A673 (cell line): ENCODE measurements around the gene PKN3. TPM values are rescaled to one million over a fixed set of nuclear protein-coding genes. Genes with fewer than 3 reads are reported as not detected.

ENCODE experiments used
- BruUV-seq: library from RNA; stranded (reverse); fragments of 400-500 nt; replicated peaks from 2 replicates; lab custom pipeline; 2021; lab: Mats Ljungman, UMichigan
- CTCF ChIA-PET: fragments of 300-600 bp; sonication (Branson Sonifier 250); formaldehyde crosslinking; loops from one replicate; lab custom pipeline; 2022; ENCODE audit warnings: antibody characterized with exemption; lab: Charles Lee
- POLR2A ChIA-PET: fragments of 300-600 bp; sonication (Branson Sonifier 250); formaldehyde crosslinking; loops from one replicate; lab custom pipeline; 2022; ENCODE audit warnings: antibody characterized with exemption; ENCODE audit not compliant: low non-redundant PET; lab: Charles Lee
- DNase-seq: peaks from one replicate; pipeline ENCODE4 v3.0.0-alpha.2; 2015; ENCODE audit warnings: low spot score
- H3K27ac ChIP-seq: fragments of 200-600 bp; sonication (generic); 2 replicates; pipeline ENCODE4 v1.5.1; 2016; ENCODE audit warnings: mixed run types, low read depth, mild to moderate bottlenecking, mixed read lengths, antibody characterized with exemption, low read length; ENCODE audit not compliant: poor library complexity, severe bottlenecking
- H3K27me3 ChIP-seq: fragments of 200-600 bp; sonication (generic); replicated peaks from 2 replicates; pipeline ENCODE4 v1.6.1; 2017; ENCODE audit warnings: mixed run types, low read depth, mild to moderate bottlenecking, mixed read lengths, antibody characterized with exemption, low read length; ENCODE audit not compliant: insufficient read depth, poor library complexity
- H3K36me3 ChIP-seq: fragments of 200-600 bp; sonication (generic); 2 replicates; pipeline ENCODE4 v1.6.1; 2016; ENCODE audit warnings: mixed run types, mild to moderate bottlenecking, mixed read lengths, antibody characterized with exemption, low read length; ENCODE audit not compliant: insufficient read depth, poor library complexity, severe bottlenecking
- H3K4me1 ChIP-seq: fragments of 200-600 bp; sonication (generic); 2 replicates; pipeline ENCODE4 v1.6.1; 2017; ENCODE audit warnings: mixed run types, mild to moderate bottlenecking, mixed read lengths, antibody characterized with exemption, low read length; ENCODE audit not compliant: insufficient read depth, poor library complexity, severe bottlenecking
- H3K4me3 ChIP-seq: fragments of 200-600 bp; sonication (generic); 2 replicates; pipeline ENCODE4 v1.5.1; 2016; ENCODE audit warnings: low read depth, mixed run types, mild to moderate bottlenecking, mixed read lengths, low read length; ENCODE audit not compliant: poor library complexity, severe bottlenecking
- H3K9me3 ChIP-seq: fragments of 200-600 bp; sonication (generic); 2 replicates; pipeline ENCODE4 v1.6.1; 2016; ENCODE audit warnings: mixed run types, low read depth, mild to moderate bottlenecking, mixed read lengths, antibody characterized with exemption, low read length; ENCODE audit not compliant: poor library complexity, severe bottlenecking
- EZH2 ChIP-seq: fragments of 200-600 bp; sonication (generic); IDR thresholded peaks from 2 replicates; pipeline ENCODE4 v1.6.1; 2017; ENCODE audit warnings: borderline replicate concordance, low read depth, mild to moderate bottlenecking, mixed read lengths, antibody characterized with exemption, low read length; ENCODE audit not compliant: poor library complexity, severe bottlenecking
- intact Hi-C: fragments of 100-400 bp; cut with micrococcal nuclease; formaldehyde crosslinking; loops from one replicate; pipeline ENCODE4 v1.10.0; 2022; ENCODE audit not compliant: unreplicated experiment
- total RNA-seq: library from RNA; stranded (reverse); gene quantifications from 2 replicates; pipeline ENCODE4 v1.2.3, GENCODE V29; 2021
- TF ChIP-seq, protein P1 (sequence below): fragments of 300-800, 200-600 bp; sonication (generic); conservative IDR thresholded peaks from 2 replicates; pipeline ENCODE4 v1.5.1; 2017; ENCODE audit warnings: low read depth, mild to moderate bottlenecking, antibody characterized with exemption, low read length, moderate library complexity, mixed read lengths

PKN3 gene
- total RNA-seq, 1 experiment from 2014 or later = 12.3 TPM

DNA sequence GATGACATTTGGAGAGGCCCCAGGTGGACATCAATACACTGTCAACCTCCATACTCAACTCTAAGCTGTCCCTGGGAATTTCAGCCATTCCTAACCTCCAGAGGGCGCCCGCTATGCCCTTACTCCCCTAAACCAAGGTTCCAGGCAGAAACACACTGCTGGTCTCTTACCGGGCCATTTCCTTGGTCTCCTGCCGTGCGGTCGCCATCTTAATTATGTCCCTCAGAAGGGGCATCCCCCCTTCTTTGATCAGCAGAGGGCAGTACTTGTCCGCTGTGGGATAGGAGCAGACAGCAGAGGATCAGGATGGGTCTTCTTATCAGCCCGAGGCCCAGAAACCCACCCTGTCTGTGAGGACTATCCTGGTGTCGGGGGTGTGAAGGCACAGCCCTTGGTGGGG is 31.0 kb downstream of the PKN3 start:
- intact Hi-C loops = loop anchor here (5.0 kb wide), 1 partner anchor 194 kb away; no protein-coding TSS in a partner anchor
- no peaks in the 10 kb centered on the region for H3K36me3 ChIP-seq
- BruUV-seq = no TSS peak

DNA sequence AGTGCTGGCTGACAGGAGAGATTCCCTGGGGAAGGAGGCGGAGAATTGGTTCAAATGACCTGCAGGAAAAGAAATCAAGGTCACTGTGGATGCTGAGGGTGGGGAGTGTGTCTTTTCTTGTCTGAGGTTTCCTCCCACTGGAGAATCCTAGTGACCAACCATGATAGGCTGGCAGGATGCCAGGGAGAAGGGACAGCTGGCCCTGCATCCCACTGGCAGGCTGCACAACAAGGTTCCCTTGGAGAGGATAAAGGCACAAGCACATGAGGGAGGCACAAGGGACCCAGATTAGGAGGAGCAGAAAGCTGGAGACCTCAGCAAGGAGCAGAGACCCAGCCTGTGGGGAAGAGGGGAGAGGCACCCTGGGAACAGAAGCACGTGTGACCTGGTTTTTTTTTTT is 33.1 kb downstream of the PKN3 start:
- POLR2A ChIA-PET = no interaction called here
- Histone ChIP-seq H3K4me3 (no peak overlapping the region), H3K9me3 (no peaks in the 10 kb centered on the region), H3K36me3 (no peaks in the 10 kb centered on the region), H3K27ac (no peak overlapping the region), H3K27me3 (no peaks in the 10 kb centered on the region), H3K4me1 (no peaks in the 10 kb centered on the region)
- no peak for TF ChIP-seq EZH2
- TF ChIP-seq, protein P1, sequence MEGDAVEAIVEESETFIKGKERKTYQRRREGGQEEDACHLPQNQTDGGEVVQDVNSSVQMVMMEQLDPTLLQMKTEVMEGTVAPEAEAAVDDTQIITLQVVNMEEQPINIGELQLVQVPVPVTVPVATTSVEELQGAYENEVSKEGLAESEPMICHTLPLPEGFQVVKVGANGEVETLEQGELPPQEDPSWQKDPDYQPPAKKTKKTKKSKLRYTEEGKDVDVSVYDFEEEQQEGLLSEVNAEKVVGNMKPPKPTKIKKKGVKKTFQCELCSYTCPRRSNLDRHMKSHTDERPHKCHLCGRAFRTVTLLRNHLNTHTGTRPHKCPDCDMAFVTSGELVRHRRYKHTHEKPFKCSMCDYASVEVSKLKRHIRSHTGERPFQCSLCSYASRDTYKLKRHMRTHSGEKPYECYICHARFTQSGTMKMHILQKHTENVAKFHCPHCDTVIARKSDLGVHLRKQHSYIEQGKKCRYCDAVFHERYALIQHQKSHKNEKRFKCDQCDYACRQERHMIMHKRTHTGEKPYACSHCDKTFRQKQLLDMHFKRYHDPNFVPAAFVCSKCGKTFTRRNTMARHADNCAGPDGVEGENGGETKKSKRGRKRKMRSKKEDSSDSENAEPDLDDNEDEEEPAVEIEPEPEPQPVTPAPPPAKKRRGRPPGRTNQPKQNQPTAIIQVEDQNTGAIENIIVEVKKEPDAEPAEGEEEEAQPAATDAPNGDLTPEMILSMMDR = no peak
- intact Hi-C loops = no loop called here
- DNase-seq = no peak
- no TSS peak for BruUV-seq
- CTCF ChIA-PET = no interaction called here

More for the DNA sequence above, 31.0 kb downstream of the PKN3 start:
- peak overlapping the region; percentile 35 for H3K27ac ChIP-seq
- peak; percentile 95 for DNase-seq
- POLR2A ChIA-PET = interaction anchor here (0.7 kb wide), 2 partner anchors 97 to 251 kb away, joined by 3 read pairs; partner anchors contain the start of gene SPOUT1
- CTCF ChIA-PET = no interaction called here
- H3K4me3 ChIP-seq = no peak overlapping the region
- H3K27me3 ChIP-seq = no peaks in the 10 kb centered on the region
- H3K4me1 ChIP-seq = peaks cover 10% of the 10 kb centered on the region
- no peaks in the 10 kb centered on the region for H3K9me3 ChIP-seq
- TF ChIP-seq EZH2 = no peak
- TF ChIP-seq, protein P1 = peak; percentile 93

DNA sequence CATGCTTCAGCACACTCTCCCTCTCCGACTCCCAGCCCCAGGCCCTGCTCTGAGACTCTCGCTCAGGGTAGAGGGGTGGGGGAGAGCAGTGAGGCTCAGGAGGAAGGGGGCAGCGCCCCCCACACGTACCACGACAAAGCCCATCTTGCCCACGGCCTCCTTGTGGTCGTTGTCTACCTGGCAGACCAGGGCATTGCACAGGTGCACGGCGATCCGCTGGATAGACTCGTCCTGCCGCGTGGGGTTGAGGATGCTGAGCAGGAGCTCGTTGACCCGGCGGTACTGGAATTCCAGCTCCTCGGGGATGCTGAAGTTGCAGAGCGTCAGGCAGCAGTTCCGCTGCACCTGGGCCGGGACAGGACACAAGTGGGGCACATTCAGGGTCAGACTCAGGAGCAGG is 40.1 kb downstream of the PKN3 start:
- TF ChIP-seq, protein P1 = no peak
- no peak overlapping the region for H3K27ac ChIP-seq
- H3K4me3 ChIP-seq = no peak overlapping the region
- DNase-seq = no peak
- H3K36me3 ChIP-seq = no peaks in the 10 kb centered on the region
- no peaks in the 10 kb centered on the region for H3K27me3 ChIP-seq
- no TSS peak for BruUV-seq
- no peaks in the 10 kb centered on the region for H3K9me3 ChIP-seq
- CTCF ChIA-PET = interaction anchor here (0.5 kb wide), 1 partner anchor 94 kb away, joined by 4 read pairs; no protein-coding TSS in a partner anchor
- intact Hi-C loops = no loop called here
- no peaks in the 10 kb centered on the region for H3K4me1 ChIP-seq
- POLR2A ChIA-PET = no interaction called here
